Heart left ventricle (tissue), 13 donors: Measurements from ENCODE around the gene IL32.

Experiments used
- CTCF ChIP-seq, 12 donors: fragments of 200-600 bp; sonication (generic) in 4 of 12; IDR thresholded peaks; one replicate each; pipeline versions ENCODE4 v1.5.0 to v1.8.0; 2018 to 2022; ENCODE audit warnings: antibody characterized with exemption in 12 of 12, mild to moderate bottlenecking in 5 of 12
- POLR2A ChIP-seq, 2 donors: fragments of 450-650 bp; IDR thresholded peaks; one replicate each; pipeline ENCODE4 v1.6.1; 2017; ENCODE audit warnings: antibody characterized with exemption in 2 of 2, mild to moderate bottlenecking in 2 of 2, moderate library complexity in 2 of 2
- donor health status: ischemic (EF 13 %, LVEDD 7.1; RV severe dilation, severe dysfunction).
- donor health status: DM: no; HTN: yes; CAD: no.
- donor health status: DM: no; HTN: no; CAD: no.
- donor health status: ischemic (EF 25% LVEDD 6.9; RV normal size, moderate dysfunction).
- donor health status: ischemic (EF 25% LVEDD 5.7; RV mildly dilated, moderate dysfunction).
- donor health status: ischemic (EF 35%, LVEDD 5.7; RV mildly dilated, moderate dysfunction).
- donor health status: nonischemic (EF 11% LVEDD 7.7; RV severe dilation, severe dysfunction).
- donor health status: DM: yes; HTN: yes; CAD: no.
- donor health status: PGD.
- donor health status: ischemic (EF 29% LVEDD 5.4; RV normal size, mild dysfunction).
- donor health status: nonischemic (EF 23%, LVEDD 6.1; RV moderate dilation, normal function).

GRCh38 chr16:3038256-3038655, 27.2 kb upstream of the IL32 start:
- TF ChIP-seq CTCF (IDR thresholded peaks at IDR 0.05): no peak
- no peak for TF ChIP-seq POLR2A (IDR thresholded peaks at IDR 0.05)
